TTC549 (cell line): Measurements from ENCODE around the gene MANBA.

ENCODE experiments used
- FAIRE-seq: peaks from 2 replicates; lab custom pipeline; 2012; peaks lifted over from hg19 to GRCh38; lab: Jason Lieb, UNC

MANBA gene

DNA sequence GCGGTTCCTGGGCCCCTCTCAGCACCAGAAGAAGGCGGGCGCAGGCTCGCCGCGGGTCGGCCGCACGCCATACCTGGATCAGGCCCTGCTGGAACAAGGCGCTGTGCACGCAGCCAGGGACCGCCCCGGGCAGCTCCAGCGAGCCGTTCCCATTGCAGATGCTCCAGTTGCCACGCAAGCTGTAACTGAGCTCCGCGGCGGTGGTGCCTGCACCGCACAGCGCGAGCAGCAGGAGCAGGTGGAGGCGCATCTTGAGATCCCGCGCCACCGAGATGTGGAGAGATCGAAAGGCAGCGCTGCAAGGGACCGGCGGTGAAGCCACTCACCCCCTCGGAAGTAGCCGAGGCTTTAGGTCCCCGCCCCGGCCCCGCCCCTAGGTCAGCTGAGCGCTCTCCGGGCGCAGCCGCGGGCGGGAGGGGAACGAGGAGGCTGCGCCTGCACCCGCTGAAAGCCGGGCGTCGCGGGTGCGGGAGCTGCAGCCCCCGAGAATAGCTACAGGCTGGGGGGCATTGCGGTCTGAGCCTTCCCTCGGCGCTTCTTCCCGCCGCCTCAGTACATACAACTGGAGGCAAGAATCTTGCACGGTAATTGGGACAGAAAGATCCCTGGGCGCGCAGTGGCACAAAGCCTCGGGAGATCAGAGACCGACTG lies at the start of gene MANBA:
Gene MANBA, minus strand, starts transcription at position 324 of the 651 bp plus-strand sequence. Its CDS starts 74 bp downstream, at position 250.
- no peak for FAIRE-seq

DNA sequence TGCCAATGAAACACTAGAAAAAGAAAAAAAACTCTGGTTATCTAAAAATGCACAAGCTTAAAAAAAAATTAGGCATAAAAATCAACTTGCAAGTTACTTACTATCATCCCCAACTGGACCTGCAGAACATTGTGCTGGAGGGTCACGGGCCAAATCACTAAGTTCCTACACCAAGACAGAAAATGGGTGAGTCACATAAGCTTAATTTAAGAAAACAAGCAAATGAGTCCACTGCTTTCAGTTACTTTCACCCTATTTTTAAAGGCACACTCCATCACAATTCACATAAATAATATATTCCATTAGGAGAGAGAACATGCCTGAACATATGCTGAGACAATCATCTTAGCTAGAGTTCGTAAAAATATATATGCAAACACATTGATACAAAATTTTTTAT lies 48.9 kb upstream of the MANBA start:
- no peak for FAIRE-seq

DNA sequence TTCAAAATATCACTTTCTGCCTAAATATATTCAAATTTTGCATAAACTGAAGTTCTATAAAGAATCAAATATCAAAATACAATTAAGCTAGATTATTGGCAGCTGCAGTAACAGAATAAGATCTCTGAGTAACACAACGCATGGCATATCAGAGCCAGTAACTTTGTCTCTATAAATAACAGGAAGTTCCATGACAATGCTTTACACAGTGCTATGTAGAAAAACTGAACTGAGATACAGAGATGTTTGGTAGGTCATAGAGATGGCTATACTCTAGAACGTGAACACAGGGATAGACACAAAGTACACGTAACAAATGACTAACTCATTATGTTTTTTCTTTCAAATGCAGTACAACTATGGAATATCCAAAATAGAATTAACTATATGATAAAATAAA lies 48.4 kb upstream of the MANBA start:
- FAIRE-seq: no peak

DNA sequence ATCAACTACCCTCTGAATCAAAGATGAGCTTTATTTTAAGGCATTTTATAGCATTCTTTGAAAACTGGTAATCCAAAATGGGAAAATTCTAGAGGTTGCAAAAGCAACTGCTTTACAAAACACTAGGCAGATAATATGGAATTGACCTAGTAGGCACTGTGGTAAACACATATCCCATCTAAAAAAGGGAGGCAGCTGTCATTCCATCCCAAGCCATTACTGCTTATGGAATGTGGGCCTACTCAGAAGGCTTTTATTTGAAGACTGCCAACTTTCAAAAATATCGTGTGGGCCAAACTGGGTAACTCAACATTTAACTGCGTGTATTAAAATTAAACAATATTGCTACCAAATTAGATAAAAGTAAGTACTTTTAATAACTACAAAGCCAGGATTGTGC lies 47.2 kb upstream of the MANBA start:
- no peak for FAIRE-seq

DNA sequence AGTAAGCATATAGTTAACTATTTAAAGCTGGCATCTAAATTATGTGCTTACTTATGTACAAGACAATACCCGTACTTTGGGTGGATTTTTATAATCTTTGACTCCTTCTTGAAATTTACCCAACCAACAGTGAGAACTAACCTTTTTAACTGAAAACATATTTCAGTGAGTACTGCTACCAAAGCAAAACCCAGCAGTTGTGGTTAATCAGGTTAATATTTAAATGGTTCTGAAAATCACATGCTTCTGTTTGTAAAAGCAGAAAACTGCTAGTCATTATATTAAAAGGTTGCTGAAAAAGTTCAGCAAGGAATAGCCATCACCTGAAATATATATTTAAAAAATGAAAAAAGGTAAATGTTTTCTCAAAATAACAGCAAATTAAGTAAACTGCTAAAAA lies 46.6 kb upstream of the MANBA start:
- FAIRE-seq: no peak

DNA sequence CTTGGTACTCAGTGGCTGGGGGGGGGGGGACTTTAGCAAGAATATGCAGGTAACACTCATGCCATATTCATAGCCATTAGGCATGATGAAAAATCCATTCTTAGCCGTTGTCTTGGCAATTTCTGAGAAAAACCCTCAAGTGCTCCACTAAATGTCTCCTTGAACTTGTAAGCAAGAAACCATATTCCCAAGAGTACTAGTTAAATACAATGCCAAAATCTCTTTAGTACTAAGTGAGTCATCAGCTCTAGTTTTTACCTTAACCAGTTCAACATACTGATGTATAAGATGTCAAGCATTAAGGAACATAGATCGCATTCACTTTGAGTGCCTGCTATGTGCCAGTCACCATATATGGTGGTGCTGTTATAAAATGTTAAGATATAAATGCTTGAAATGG lies 39.0 kb upstream of the MANBA start:
- FAIRE-seq: no peak

DNA sequence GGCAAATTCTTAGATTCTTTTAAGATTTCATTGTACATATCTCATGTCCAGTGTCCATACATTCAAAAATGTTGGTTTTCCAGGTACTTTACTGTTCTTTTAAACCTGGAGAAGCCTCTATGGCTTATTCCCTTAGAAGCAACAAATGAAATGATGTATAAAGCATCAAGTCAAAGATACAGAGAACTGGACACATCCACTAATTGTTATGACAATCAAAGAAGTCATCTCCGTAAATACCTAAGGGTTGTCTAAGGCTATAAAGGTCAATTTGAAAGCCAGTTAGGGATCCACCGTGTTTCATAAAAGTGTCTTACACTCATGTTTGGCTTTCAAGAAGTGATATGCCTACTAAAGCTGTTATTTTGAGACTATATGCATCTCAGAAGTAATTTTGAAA lies 34.2 kb upstream of the MANBA start:
- FAIRE-seq: no peak

DNA sequence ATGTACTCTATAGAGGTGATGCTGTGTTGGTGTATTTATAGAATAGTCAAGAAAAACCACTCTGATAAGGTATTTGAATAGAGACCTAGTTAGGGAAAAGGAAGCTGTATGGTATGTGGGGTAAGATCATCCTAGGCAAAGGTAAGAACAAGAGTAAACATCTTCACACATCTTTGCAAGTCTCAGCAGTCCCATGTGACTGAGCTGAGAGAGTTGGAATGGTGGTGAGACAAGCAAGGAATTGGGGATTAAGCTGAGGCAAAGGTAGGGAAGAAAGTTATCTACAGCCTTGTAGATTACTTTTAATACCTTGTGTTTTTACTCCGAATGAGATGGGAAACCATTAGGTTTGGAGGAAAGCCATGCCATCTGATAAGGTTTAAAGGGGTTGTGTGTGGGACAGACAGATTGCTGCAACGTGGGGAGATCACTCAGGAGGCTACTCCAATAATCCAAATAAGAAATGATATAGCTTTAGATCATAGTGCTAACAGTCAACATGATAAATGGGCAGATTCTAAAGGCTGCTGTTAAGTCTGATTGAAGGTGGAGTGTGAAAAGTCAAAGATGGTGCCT lies 31.7 kb upstream of the MANBA start:
- no peak for FAIRE-seq

DNA sequence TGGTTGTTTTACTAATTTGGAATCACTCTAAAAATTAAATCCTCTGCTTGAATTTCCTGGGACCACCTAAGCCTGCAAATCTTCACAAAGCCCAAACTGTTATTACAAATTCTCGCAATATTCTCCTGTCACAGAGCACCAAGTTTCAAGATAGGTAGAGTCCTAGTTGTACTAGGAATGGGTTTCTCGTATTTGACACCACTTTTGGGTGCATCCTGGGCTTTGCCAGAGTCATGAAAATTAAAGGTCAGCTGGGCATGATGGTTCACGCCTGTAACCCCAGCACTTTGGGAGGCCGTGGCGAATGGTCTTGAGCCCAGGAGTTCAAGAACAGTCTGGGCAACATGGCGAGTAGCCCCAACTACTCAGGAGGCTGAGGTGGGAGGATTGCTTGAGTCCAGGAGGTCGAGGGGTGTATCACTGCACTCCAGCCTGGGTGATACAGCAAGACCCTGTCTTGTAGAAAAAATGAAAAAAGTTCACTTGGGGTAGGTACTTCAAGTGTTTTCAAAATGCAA lies 30.6 kb upstream of the MANBA start:
- FAIRE-seq: no peak

DNA sequence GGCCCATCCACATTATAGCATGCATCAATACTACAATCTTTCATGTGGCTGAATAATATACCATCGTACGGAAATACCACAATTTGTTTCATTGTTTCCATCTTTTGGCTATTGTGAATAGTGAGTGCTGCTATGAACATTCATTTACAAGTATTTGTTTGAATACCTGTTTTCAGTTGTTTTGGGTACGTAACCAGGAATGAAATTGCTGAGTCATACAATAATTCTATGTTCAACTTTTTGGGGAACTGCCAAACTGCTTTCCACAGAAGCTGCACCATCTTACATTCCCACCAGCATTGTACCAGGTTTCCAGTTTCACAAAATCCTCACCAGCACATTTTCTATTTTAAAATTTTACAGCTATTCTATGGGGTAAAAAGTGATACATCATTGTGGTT lies 28.5 kb upstream of the MANBA start:
- FAIRE-seq: no peak

DNA sequence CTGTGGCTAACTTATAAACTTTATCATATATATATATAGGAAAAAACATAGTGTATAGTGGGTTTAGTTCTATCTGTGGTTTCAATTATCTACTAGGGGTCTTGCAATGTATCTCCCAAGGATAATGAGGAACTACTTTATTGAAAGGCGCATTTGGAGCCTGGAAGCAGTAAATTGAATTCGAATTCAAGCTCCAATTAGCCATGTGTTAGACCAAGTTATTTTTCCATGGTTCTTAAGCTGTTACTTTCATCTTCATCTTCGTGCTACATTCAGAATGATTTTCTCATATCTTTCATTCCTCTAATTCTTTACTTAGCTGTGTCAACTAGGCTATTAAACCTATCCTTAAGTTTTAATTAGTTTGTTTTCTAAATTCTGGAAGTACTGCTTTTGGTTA lies 27.2 kb upstream of the MANBA start:
- FAIRE-seq: no peak

DNA sequence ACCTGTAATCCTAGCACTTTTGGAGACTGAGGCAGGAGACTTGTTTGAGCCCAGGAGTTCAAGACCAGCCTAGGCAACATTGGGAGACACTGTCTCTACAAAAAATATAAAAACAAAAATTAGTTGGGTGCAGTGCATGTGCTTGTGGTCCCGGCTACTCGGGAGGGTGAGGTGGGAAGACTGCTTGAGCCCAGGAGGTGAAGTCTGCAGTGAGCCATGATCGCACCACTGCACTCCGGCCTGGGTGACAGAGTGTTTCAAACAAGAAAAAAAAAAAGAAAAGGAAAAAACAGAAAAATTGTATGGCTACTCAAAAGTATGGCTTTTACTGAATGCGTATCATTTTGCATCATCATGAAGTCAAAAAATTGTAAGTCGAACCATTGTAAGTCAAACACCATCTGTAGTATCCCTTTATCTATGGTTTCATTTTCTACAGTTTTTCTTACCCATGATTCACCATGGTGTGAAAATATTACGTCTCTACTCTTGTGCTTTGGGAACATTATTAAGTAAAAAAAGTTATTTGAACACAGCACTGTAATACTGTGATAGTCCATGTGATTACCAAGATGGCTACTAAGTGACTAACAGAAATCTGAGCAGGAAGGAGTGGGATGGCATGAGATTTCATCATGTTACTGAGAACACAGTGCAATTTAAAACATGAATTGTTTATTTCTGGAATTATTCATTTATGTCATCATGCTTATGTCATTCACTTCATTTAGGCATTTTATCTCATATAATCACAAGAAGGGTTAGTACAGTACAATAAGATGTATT lies 26.5 kb upstream of the MANBA start:
- FAIRE-seq: no peak

DNA sequence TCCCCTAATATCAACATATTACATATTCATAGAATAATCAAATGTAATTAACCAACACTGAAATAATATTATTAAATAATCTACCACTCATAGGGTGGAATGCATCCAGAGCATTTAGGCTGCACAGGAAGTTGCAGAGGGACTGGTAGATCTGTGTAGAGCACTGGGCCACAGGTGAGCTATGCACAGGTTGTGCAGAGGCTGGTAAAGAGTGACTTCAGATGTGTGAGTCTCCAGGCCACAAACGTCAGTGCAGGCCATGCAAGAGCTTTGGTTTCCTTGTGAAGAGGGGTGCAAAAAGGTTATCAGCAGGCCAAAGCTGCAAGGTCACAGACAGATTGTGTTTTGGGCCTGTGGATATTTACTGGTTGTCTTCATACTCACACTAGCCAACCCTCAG lies 25.5 kb upstream of the MANBA start:
- no peak for FAIRE-seq

DNA sequence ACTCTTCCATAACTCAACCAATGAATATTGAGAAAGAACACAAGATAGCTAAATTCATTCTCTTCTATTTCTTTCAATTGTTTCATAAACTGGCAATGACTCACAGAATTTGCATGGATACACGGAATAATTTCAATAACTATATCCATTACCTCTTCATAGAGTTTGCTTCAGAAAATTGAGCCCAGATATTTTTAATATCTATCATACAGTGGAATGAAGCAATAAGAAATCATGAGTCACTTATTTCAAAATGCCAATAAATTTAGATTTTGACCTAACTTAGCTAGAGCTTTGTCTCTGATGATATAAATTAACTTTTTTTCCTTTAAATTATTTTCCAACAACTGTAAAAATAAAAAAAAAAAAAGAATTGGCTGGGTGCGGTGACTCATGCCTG lies 22.2 kb upstream of the MANBA start:
- FAIRE-seq: no peak

DNA sequence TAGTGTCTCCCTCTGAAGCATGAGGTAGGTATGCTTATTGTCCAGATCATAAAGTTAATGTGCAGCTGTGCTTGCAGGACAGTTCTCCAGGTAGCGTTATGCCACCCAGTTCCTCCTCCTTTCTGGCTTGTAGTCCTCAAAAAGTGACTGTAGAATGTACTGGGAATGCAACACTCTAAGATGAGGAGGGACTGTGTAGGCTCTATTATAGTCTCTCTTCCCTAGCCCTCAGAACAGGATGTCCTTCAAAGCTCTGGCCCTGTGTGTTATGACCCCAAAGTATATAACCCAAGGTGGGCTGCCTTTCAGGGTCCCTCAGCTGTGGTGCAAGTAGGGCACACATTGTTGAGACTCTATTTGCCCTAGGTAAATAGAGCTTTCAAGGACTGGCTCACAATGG lies 20.8 kb upstream of the MANBA start:
- no peak for FAIRE-seq

DNA sequence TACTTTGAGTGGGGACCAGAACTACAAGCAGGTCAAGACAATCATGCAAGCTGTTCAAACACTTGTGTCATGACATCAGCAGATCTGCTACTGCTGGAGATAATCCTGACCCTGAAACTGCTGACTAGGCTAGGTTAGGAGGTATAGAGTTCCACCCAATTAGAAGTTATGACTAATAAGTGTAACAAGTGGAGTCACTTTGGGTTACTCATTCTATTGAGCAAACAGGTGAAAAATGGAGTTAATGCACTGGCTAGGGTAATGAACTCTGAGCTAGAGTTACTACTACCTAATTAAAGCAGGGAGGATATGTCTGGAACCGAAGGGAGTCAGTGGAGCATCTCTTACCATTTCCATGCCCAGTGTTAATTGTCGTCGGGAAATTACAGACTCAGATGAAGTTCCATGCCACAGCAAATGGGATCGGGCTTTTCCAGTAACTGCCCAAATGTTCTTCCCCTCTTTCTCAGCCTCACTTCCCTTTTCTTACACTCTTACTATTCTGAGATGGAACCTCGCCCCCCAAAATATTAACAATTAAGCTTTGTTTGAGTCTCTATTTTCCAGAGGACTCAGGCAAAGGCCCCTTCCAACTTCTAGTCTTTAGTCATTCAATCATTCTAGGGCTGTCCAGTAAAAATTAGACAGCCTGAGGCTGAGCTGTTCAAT lies 19.8 kb upstream of the MANBA start:
- no peak for FAIRE-seq

DNA sequence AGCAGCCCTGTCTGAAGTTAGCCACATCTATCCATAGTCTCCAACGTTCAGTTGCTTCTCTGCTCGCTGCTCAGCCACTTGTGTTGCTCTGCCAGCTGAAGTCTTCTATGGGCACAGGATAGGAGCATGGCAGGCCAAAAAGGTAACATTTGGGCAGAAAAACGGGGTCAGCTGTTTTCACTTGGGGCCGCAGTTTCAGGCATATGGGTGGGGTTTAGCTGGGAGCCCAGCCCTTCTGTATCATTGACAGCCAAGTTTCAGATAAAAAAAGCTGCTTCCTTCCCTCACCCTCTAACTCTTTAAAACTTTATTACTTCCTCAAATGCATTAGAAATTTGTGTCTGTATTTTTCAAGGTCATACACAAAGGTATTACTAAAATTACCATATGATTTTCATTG lies 18.4 kb upstream of the MANBA start:
- FAIRE-seq: no peak

DNA sequence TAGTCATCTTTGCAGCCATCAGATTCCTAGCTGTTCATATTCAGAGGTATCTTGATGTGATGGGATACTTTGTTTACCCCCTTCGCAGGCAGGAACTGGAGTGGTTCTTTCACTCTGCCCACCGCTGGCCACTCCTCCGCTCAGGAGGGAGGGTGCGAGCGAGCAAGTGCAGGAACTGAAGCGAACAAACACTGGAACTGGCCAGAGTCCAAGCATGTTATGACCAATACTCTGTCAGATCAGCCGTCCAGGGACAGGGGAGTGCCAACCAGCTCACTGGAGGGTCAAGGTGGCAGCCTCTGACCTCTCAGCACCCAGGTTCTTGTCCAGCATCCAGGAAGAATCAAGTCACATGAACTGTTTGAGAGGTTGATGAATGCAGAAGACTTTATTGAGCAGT lies 18.0 kb upstream of the MANBA start:
- FAIRE-seq: no peak

DNA sequence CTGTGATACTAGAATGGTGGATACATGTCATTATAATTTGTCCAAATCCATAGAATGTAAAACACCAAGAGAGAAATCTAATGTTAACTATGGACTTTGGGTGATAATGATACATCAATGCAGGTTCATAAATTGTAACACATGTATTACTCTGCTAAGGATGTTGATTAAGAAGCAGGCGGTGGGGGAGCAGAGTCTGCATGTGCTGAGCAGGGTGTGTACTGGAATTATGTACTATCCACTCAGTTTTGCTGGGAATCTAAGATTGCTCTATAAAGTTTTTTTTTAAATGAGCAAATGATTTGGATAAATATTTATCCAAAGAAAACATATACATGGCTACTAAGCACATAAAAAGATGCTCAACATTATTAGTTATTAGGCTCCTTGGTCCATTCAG lies 15.0 kb upstream of the MANBA start:
- no peak for FAIRE-seq

DNA sequence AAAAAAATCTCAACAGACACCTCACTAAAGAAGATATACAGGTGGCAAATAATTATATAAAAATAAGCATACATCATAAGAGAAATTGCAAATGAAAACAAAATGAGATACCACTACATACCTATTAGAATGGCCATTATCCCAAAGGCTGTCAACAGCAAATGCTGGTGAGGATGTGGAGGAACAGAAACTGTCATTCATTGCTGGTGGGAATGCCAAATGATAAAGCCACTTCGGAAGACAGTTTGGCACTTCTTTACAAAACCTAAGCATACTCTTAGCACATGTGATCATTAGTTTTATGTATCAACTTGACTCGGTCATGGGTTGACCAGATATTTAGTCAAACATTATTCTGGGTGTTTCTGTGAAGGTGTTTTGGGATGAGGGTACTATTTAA lies 13.5 kb upstream of the MANBA start:
- no peak for FAIRE-seq

DNA sequence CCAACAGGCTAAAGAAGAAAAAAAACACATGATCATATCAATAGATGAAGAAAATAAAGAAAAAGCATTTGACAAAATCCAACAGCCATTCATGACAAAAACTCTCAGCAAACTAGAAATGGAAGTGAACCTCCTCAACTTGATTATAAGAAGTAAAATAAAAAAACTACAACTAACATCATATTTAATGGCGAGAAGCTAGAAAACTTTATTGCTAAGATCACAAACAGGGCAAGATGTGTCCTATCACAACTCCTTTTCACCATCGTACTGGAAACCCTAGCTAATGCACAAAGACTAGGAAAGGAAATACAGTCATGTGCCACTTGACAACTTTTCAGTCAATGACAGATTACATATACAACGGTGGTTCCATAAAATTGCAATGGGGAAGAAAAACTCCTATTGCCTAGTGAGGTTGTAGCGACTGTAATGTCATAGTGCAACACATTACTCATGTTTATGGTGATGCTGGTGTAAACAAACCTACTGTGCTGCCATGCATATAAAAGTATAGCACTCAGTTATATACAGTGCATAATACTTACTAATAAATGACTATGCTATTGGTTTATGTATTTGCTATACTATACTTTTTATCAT lies 12.1 kb upstream of the MANBA start:
- FAIRE-seq: no peak

DNA sequence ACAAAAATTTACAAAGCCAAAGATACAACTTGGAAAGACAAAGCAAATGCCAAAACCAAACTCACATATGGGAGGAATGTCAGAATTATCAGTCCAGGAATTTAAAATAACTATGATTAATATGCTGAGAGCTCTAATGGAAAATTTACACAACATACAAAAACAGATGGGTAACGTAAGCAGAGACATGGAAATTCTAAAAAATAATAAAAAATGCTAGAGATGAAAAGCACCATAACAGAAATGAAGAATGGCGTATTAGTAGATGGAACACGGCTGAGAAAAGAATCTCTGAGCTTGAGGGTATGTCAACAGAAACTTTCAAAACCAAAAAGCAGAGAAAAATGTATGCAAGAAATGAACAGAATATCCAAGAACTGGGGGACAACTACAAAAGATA lies 4.1 kb upstream of the MANBA start:
- no peak for FAIRE-seq

DNA sequence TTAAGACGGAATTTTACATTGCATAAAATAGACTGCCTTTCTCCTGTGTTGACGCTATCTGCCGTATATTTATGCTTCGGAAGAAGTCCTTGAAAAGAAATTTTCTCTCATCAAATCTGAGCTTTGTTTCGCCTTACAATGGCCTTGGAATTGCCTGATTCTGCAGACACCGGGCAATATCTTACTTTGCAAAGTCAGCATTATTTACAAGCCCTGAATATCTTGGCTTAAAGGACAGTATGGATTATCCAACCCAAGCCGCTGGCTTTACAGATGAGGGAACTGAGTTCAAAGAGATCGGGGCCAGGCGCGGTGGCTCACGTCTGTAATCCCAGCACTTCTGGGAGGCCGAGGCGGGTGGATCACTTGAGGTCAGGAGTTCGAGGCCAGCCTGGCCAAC lies 1.1 kb upstream of the MANBA start:
- no peak for FAIRE-seq
